Neural cell (in vitro differentiated cells): ENCODE data around the gene ERBB4. TPM values are rescaled to one million over a fixed set of nuclear protein-coding genes. Genes with fewer than 3 reads are reported as not detected.

Source experiments
- H2AFZ ChIP-seq: fragments of 200-600, 300-800 bp; sonication (generic), shearing (Covaris generic); 2 replicates; pipeline ENCODE4 v1.6.0; 2014; ENCODE audit warnings: low read depth, mild to moderate bottlenecking, antibody characterized with exemption, low read length, moderate library complexity
- H3F3A ChIP-seq: fragments of 200-600 bp; shearing (Covaris generic); 2 replicates; pipeline ENCODE4 v1.6.1; 2016; ENCODE audit warnings: mild to moderate bottlenecking, moderate library complexity, mixed read lengths, antibody characterized with exemption, low read length; ENCODE audit not compliant: insufficient read depth, poor library complexity, severe bottlenecking
- H3K27ac ChIP-seq: fragments of 200-600, 300-800 bp; sonication (generic), shearing (Covaris generic); 2 replicates; pipeline ENCODE4 v1.5.1; 2014; ENCODE audit warnings: mild to moderate bottlenecking, low read length, moderate library complexity
- H3K27me3 ChIP-seq: fragments of 300-800, 200-600 bp; sonication (generic), shearing (Covaris generic); 2 replicates; pipeline ENCODE4 v1.6.0; 2014; ENCODE audit warnings: mild to moderate bottlenecking, low read depth, low read length, moderate library complexity; ENCODE audit not compliant: insufficient read depth
- H3K36me3 ChIP-seq: fragments of 300-800, 200-600 bp; sonication (generic), shearing (Covaris generic); 2 replicates; pipeline ENCODE4 v1.5.1; 2014; ENCODE audit warnings: mild to moderate bottlenecking, antibody characterized with exemption, low read length, moderate library complexity; ENCODE audit not compliant: insufficient read depth
- H3K4me2 ChIP-seq: fragments of 300-800, 200-600 bp; sonication (generic), shearing (Covaris generic); 2 replicates; pipeline ENCODE4 v1.6.0; 2014; ENCODE audit warnings: mild to moderate bottlenecking, low read length
- H3K4me3 ChIP-seq: fragments of 300-800, 200-600 bp; sonication (generic), shearing (Covaris generic); 2 replicates; pipeline ENCODE4 v1.5.1; 2014; ENCODE audit warnings: mild to moderate bottlenecking, low read length, moderate library complexity
- H3K79me2 ChIP-seq: fragments of 200-600 bp; shearing (Covaris generic); replicated peaks from 2 replicates; pipeline ENCODE4 v1.6.0; 2014; ENCODE audit warnings: mild to moderate bottlenecking, low read length, moderate library complexity; ENCODE audit not compliant: insufficient read depth
- H3K9ac ChIP-seq: fragments of 300-800, 200-600 bp; sonication (generic), shearing (Covaris generic); 2 replicates; pipeline ENCODE4 v1.6.1; 2016; ENCODE audit warnings: mild to moderate bottlenecking, low read length, mixed read lengths
- H3K9me2 ChIP-seq: fragments of 200-600 bp; shearing (Covaris generic); 2 replicates; pipeline ENCODE4 v1.6.1; 2016; ENCODE audit warnings: mild to moderate bottlenecking, low read length, mixed read lengths; ENCODE audit not compliant: insufficient read depth
- H3K9me3 ChIP-seq: fragments of 200-600, 300-800 bp; sonication (generic), shearing (Covaris generic); 2 replicates; pipeline ENCODE4 v1.6.1; 2016; ENCODE audit warnings: mild to moderate bottlenecking, mixed run types, low read length, moderate library complexity, mixed read lengths
- H4K20me1 ChIP-seq: fragments of 200-600 bp; shearing (Covaris generic); 2 replicates; pipeline ENCODE4 v1.6.1; 2016; ENCODE audit warnings: mild to moderate bottlenecking, mixed run types; ENCODE audit not compliant: insufficient read depth
- CTCF ChIP-seq: fragments of 450-650 bp; IDR thresholded peaks from 2 replicates; pipeline ENCODE4 v1.5.1; 2014; ENCODE audit warnings: antibody characterized with exemption, mild to moderate bottlenecking, moderate library complexity; ENCODE audit not compliant: poor library complexity, severe bottlenecking
- EP300 ChIP-seq: fragments of 450-650 bp; conservative IDR thresholded peaks from 2 replicates; pipeline ENCODE4 v1.6.1; 2014; ENCODE audit warnings: antibody characterized with exemption, mild to moderate bottlenecking, moderate library complexity; ENCODE audit not compliant: poor library complexity, severe bottlenecking
- EZH2 ChIP-seq: fragments of 200-600, 300-800 bp; shearing (Covaris generic), sonication (generic); IDR thresholded peaks from 2 replicates; pipeline ENCODE4 v1.6.1; 2014; ENCODE audit warnings: antibody characterized with exemption, low read length, borderline replicate concordance, mild to moderate bottlenecking; ENCODE audit not compliant: insufficient read depth, poor library complexity, severe bottlenecking
- MXI1 ChIP-seq: fragments of 450-650 bp; conservative IDR thresholded peaks from 2 replicates; pipeline ENCODE4 v1.6.1; 2014; ENCODE audit warnings: antibody characterized with exemption, mild to moderate bottlenecking; ENCODE audit not compliant: poor library complexity, severe bottlenecking
- POLR2AphosphoS5 ChIP-seq: IDR thresholded peaks from 2 replicates; pipeline ENCODE4 v1.6.1; 2012
- RAD21 ChIP-seq: fragments of 450-650 bp; conservative IDR thresholded peaks from 2 replicates; pipeline ENCODE4 v1.6.1; 2014; ENCODE audit warnings: antibody characterized with exemption, mild to moderate bottlenecking, moderate library complexity
- SMC3 ChIP-seq: fragments of 450-650 bp; conservative IDR thresholded peaks from 2 replicates; pipeline ENCODE4 v1.6.1; 2014; ENCODE audit warnings: antibody characterized with exemption, mild to moderate bottlenecking, moderate library complexity; ENCODE audit not compliant: poor library complexity
- TAF1 ChIP-seq: IDR thresholded peaks from 2 replicates; pipeline ENCODE4 v1.6.1; 2012; ENCODE audit warnings: low read depth
- polyA plus RNA-seq: library from polyadenylated mRNA; depleted of rRNA; stranded (reverse); fragments of >200 nt; gene quantifications from 2 replicates; pipeline ENCODE4 v1.2.3, GENCODE V29; 2014
- TF ChIP-seq, protein P1 (sequence below): IDR thresholded peaks from 2 replicates; pipeline ENCODE4 v1.6.1; 2012; ENCODE audit warnings: borderline replicate concordance

Gene ERBB4
- polyA plus RNA-seq, 1 donor from 2014 or later, result 0.69 TPM

DNA sequence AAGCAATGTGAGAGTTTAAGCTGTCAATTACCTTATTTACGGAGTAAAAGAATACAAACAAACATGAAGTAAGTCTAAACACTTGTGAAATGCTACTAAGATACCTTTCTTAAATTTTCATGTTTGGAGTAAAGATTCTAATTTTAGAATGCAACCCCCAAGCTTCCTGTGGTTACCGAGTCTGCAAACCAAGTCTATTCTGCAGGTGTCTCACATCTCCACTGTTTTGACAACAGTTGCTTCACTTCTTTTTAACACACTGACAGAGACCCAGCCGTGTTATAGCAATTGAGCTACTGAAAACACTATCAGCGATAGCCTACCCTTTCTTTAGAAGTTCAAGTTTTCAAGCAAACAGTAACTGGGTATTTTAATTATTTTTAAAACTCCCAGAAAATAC lies 608.3 kb downstream of the ERBB4 start:
- no peak overlapping the region for H3K27ac ChIP-seq

DNA sequence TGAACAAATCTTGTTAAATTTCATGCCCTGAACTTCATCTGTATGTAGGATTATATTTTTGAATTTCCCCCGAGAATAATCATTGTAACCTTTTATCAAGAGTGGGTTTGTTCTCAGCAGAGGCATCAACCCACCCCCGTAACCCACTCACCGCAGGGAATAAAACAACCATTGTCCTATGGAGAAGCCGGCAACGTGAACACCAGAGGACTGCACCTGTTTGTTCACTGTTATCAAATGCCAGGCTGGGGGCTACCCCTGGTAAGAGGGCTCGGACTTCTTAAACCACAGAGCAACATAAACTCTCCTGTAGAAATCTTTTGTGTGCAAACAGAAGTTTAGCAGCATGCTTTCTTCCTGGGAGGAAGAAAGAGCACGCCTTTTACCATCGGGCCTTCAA lies 610.4 kb downstream of the ERBB4 start:
- no peaks in the 10 kb centered on the region for H3K79me2 ChIP-seq
- no peaks in the 10 kb centered on the region for H3K27me3 ChIP-seq
- H2AFZ ChIP-seq, result no peak overlapping the region
- H3K36me3 ChIP-seq, result no peaks in the 10 kb centered on the region
- H3K9ac ChIP-seq, result no peak overlapping the region
- TF ChIP-seq, protein P1, sequence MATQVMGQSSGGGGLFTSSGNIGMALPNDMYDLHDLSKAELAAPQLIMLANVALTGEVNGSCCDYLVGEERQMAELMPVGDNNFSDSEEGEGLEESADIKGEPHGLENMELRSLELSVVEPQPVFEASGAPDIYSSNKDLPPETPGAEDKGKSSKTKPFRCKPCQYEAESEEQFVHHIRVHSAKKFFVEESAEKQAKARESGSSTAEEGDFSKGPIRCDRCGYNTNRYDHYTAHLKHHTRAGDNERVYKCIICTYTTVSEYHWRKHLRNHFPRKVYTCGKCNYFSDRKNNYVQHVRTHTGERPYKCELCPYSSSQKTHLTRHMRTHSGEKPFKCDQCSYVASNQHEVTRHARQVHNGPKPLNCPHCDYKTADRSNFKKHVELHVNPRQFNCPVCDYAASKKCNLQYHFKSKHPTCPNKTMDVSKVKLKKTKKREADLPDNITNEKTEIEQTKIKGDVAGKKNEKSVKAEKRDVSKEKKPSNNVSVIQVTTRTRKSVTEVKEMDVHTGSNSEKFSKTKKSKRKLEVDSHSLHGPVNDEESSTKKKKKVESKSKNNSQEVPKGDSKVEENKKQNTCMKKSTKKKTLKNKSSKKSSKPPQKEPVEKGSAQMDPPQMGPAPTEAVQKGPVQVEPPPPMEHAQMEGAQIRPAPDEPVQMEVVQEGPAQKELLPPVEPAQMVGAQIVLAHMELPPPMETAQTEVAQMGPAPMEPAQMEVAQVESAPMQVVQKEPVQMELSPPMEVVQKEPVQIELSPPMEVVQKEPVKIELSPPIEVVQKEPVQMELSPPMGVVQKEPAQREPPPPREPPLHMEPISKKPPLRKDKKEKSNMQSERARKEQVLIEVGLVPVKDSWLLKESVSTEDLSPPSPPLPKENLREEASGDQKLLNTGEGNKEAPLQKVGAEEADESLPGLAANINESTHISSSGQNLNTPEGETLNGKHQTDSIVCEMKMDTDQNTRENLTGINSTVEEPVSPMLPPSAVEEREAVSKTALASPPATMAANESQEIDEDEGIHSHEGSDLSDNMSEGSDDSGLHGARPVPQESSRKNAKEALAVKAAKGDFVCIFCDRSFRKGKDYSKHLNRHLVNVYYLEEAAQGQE, result no peak
- TF ChIP-seq CTCF (no peak), RAD21 (no peak), MXI1 (no peak), SMC3 (no peak), EZH2 (no peak), POLR2AphosphoS5 (no peak), EP300 (no peak), TAF1 (no peak)
- no peaks in the 10 kb centered on the region for H4K20me1 ChIP-seq
- H3K9me2 ChIP-seq, result no peaks in the 10 kb centered on the region
- no peaks in the 10 kb centered on the region for H3F3A ChIP-seq
- no peaks in the 10 kb centered on the region for H3K9me3 ChIP-seq
- no peak overlapping the region for H3K4me3 ChIP-seq
- H3K27ac ChIP-seq, result no peak overlapping the region
- H3K4me2 ChIP-seq, result no peak overlapping the region

More for the DNA sequence above, 608.3 kb downstream of the ERBB4 start:
- TF ChIP-seq, protein P1, result no peak
- no peak for TF ChIP-seq TAF1
- TF ChIP-seq POLR2AphosphoS5, result no peak
- no peak for TF ChIP-seq EP300
- no peak for TF ChIP-seq SMC3
- no peak for TF ChIP-seq MXI1
- TF ChIP-seq EZH2, result no peak
- no peak for TF ChIP-seq RAD21
- TF ChIP-seq CTCF, result no peak
- H2AFZ ChIP-seq, result no peak overlapping the region
- H3K79me2 ChIP-seq, result no peaks in the 10 kb centered on the region
- H3K27me3 ChIP-seq, result no peaks in the 10 kb centered on the region
- no peaks in the 10 kb centered on the region for H3K9me2 ChIP-seq
- no peaks in the 10 kb centered on the region for H3K9me3 ChIP-seq
- H3K4me2 ChIP-seq, result no peak overlapping the region
- H3K4me3 ChIP-seq, result no peak overlapping the region
- H3K9ac ChIP-seq, result no peak overlapping the region
- no peaks in the 10 kb centered on the region for H4K20me1 ChIP-seq
- no peaks in the 10 kb centered on the region for H3F3A ChIP-seq
- H3K36me3 ChIP-seq, result no peaks in the 10 kb centered on the region
